Neural progenitor cell (in vitro differentiated cells): Measurements from ENCODE around the gene SLC6A12.

Experiments
- CTCF ChIP-seq: fragments of 200-600 bp; sonication (generic); IDR thresholded peaks from 2 replicates; pipeline ENCODE4 v1.5.1; 2017; ENCODE audit warnings: antibody characterized with exemption, mild to moderate bottlenecking
- EZH2 ChIP-seq: fragments of 200-600 bp; sonication (generic); IDR thresholded peaks from 2 replicates; pipeline ENCODE4 v1.6.1; 2017; ENCODE audit warnings: antibody characterized with exemption, mild to moderate bottlenecking, moderate library complexity

DNA sequence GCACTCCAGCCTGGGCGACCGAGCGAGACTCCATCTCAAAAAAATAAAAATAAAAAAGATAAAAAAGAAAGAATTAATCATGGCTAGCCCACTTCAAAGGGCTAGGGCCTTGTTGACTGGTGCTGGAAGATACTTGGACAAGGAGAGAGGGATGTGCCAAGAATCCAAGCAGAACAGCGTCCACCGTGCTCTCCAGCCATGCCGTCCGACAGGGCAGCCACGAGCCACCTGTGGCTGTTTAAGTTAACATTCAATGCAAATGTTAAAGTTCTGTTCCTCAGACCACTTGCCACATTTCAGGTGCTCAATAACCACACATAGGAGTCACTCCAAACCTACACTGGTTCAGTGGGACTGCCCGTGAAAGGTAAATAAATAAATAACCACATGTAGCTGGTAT is 27.3 kb upstream of the SLC6A12 start:
- TF ChIP-seq CTCF (no peak), EZH2 (no peak)
